SK-N-SH treated with all-trans-retinoic acid at 6 μM for 48 hours (cell line): ENCODE results near the gene OSBPL5.

Source experiments
- ATAC-seq: fragments of 200-7000 bp; cut with Tn5 transposase; 3 replicates; pipeline ENCODE4 v1.9.1; 2020; ENCODE audit warnings: mild to moderate bottlenecking, moderate library complexity
- ARNTL ChIP-seq: fragments of 450-650 bp; formaldehyde crosslinking; IDR thresholded peaks from 2 replicates; pipeline ENCODE4 v1.5.0; 2020; ENCODE audit warnings: low read depth, mild to moderate bottlenecking, moderate library complexity, borderline replicate concordance
- BACH2 ChIP-seq: fragments of 250-450 bp; sonication (Bioruptor Pico); IDR thresholded peaks from 2 replicates; pipeline ENCODE4 v1.9.0; 2021; ENCODE audit warnings: mild to moderate bottlenecking, borderline replicate concordance
- CREB5 ChIP-seq: fragments of 250-450 bp; sonication (Bioruptor Pico); IDR thresholded peaks from 2 replicates; pipeline ENCODE4 v1.5.1; 2020; ENCODE audit warnings: low read depth, mild to moderate bottlenecking, moderate library complexity
- CSDC2 ChIP-seq: fragments of 250-450 bp; sonication (Bioruptor Pico); IDR thresholded peaks from 2 replicates; pipeline ENCODE4 v1.5.0; 2020; ENCODE audit warnings: mild to moderate bottlenecking, moderate library complexity
- CSRNP3 ChIP-seq: fragments of 250-450 bp; sonication (Bioruptor Pico); IDR thresholded peaks from 2 replicates; pipeline ENCODE4 v1.5.1; 2021; ENCODE audit warnings: mild to moderate bottlenecking, moderate library complexity
- GLIS3 ChIP-seq: fragments of 250-450 bp; sonication (Bioruptor Pico); IDR thresholded peaks from 2 replicates; pipeline ENCODE4 v1.5.0; 2020; ENCODE audit warnings: mild to moderate bottlenecking, moderate library complexity
- OSR1 ChIP-seq: fragments of 250-450 bp; sonication (Bioruptor Pico); IDR thresholded peaks from 2 replicates; pipeline ENCODE4 v1.8.0; 2022; ENCODE audit warnings: moderate library complexity, mild to moderate bottlenecking, inconsistent platforms
- PATZ1 ChIP-seq: fragments of 250-450 bp; sonication (Bioruptor Pico); IDR thresholded peaks from 2 replicates; pipeline ENCODE4 v1.8.0; 2020; ENCODE audit warnings: mild to moderate bottlenecking, moderate library complexity, borderline replicate concordance
- POU6F1 ChIP-seq: fragments of 250-450 bp; sonication (Bioruptor Pico); IDR thresholded peaks from 2 replicates; pipeline ENCODE4 v1.8.0; 2021; ENCODE audit warnings: low read depth, mild to moderate bottlenecking, moderate library complexity, borderline replicate concordance
- PPARA ChIP-seq: fragments of 250-450 bp; sonication (Bioruptor Pico); IDR thresholded peaks from 2 replicates; pipeline ENCODE4 v1.5.0; 2020; ENCODE audit warnings: mild to moderate bottlenecking, borderline replicate concordance
- SNAI2 ChIP-seq: fragments of 250-450 bp; sonication (Bioruptor Pico); IDR thresholded peaks from 2 replicates; pipeline ENCODE4 v1.5.0; 2020; ENCODE audit warnings: mild to moderate bottlenecking, moderate library complexity
- TCF4 ChIP-seq: fragments of 250-450 bp; sonication (Bioruptor Pico); IDR thresholded peaks from 2 replicates; pipeline ENCODE4 v1.8.0; 2021; ENCODE audit warnings: mild to moderate bottlenecking, moderate library complexity, borderline replicate concordance
- TSHZ2 ChIP-seq: fragments of 250-450 bp; sonication (Bioruptor Pico); IDR thresholded peaks from 2 replicates; pipeline ENCODE4 v1.5.0; 2020; ENCODE audit warnings: mild to moderate bottlenecking, moderate library complexity
- ZFP3 ChIP-seq: fragments of 250-450 bp; sonication (Bioruptor Pico); IDR thresholded peaks from 2 replicates; pipeline ENCODE4 v1.5.0; 2020; ENCODE audit warnings: mild to moderate bottlenecking, moderate library complexity
- ZFP30 ChIP-seq: fragments of 450-650 bp; formaldehyde crosslinking; IDR thresholded peaks from 2 replicates; pipeline ENCODE4 v1.5.0; 2022; ENCODE audit warnings: mild to moderate bottlenecking, moderate library complexity
- ZNF70 ChIP-seq: fragments of 450-650 bp; formaldehyde crosslinking; IDR thresholded peaks from 2 replicates; pipeline ENCODE4 v1.5.0; 2020; ENCODE audit warnings: mild to moderate bottlenecking, moderate library complexity
- ZNF8 ChIP-seq: fragments of 450-650 bp; formaldehyde crosslinking; IDR thresholded peaks from 2 replicates; pipeline ENCODE4 v1.5.0; 2020; ENCODE audit warnings: mild to moderate bottlenecking, moderate library complexity

Gene OSBPL5

GRCh38 chr11:3108183-3108721 is 56.9 kb downstream of the OSBPL5 start:
- TF ChIP-seq POU6F1 (CRISPR knock-in tag) (no peak), PATZ1 (CRISPR knock-in tag) (no peak), ZFP30 (CRISPR knock-in tag) (no peak), GLIS3 (CRISPR knock-in tag) (no peak), ZNF70 (CRISPR knock-in tag) (no peak), CSRNP3 (CRISPR knock-in tag) (no peak), TSHZ2 (CRISPR knock-in tag) (no peak)

GRCh38 chr11:3107608-3108182 is 57.4 kb downstream of the OSBPL5 start:
- ATAC-seq: no peak
- TF ChIP-seq CSDC2 (no peak), ARNTL (no peak), SNAI2 (CRISPR knock-in tag) (no peak), TCF4 (CRISPR knock-in tag) (no peak), ZFP3 (CRISPR knock-in tag) (no peak), ZNF70 (CRISPR knock-in tag) (no peak), BACH2 (CRISPR knock-in tag) (no peak), CREB5 (CRISPR knock-in tag) (no peak), TSHZ2 (CRISPR knock-in tag) (no peak), OSR1 (no peak), ZNF8 (no peak), PPARA (CRISPR knock-in tag) (no peak), PATZ1 (CRISPR knock-in tag) (no peak), CSRNP3 (CRISPR knock-in tag) (no peak)

More at GRCh38 chr11:3108183-3108721, 56.9 kb downstream of the OSBPL5 start:
- ATAC-seq: no peak
